ENCODE results near the gene RPL38.

GRCh38 chr17:74172700-74173099, 30.8 kb upstream of the RPL38 start:
- TF ChIP-seq EZH2 (IDR thresholded peaks at IDR 0.05) = no peak
- TF ChIP-seq CTCF (IDR thresholded peaks at IDR 0.05) = no peak
- no peak for TF ChIP-seq EZH2phosphoT487 (IDR thresholded peaks at IDR 0.05)
